ENCODE results near the gene NCCRP1.

GRCh38 chr19:39157997-39158389 lies 38.8 kb upstream of the NCCRP1 start:
- no peak for TF ChIP-seq CTCF (IDR thresholded peaks at IDR 0.05)
- no peak for TF ChIP-seq EZH2phosphoT487 (IDR thresholded peaks at IDR 0.05)
